Smooth muscle cell of the brain vasculature (primary cell): ENCODE measurements around the gene PIEZO1.
"Not testable (repeated sequence)": the region's sequence is repeated elsewhere in the genome, so short reads cannot be mapped to it uniquely, and the experiment has no call there.

Experiments
- DNase-seq: peaks from one replicate; pipeline ENCODE4 v3.0.0-alpha.2; 2012; ENCODE audit warnings: low read depth, low spot score

The PIEZO1 gene

GRCh38 chr16:88672776-88673175, 112.2 kb downstream of the PIEZO1 start:
- DNase-seq, result no peak

GRCh38 chr16:88671806-88672205, 113.2 kb downstream of the PIEZO1 start:
- no peak for DNase-seq

GRCh38 chr16:88669980-88670379, 115.0 kb downstream of the PIEZO1 start:
- no peak for DNase-seq

DNA sequence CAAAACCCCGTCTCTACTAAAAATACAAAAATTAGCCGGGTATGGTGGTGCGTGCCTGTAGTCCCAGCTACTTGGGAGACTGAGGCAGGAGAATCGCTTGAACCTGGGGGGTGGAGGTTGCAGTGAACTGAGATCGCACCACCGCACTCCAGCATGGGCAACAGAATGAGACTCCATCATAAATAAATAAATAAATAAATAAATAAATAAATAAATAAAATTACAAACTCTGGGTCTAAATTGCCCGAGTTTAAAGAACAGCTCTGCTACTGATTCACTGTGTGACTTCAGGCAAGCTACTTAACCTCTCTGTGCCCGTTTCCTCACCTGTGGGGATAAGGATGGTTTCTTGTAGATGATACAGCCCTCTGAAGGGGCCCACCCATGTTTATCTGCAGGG, 115.5 kb downstream of the PIEZO1 start:
- DNase-seq, result not testable (repeated sequence)

DNA sequence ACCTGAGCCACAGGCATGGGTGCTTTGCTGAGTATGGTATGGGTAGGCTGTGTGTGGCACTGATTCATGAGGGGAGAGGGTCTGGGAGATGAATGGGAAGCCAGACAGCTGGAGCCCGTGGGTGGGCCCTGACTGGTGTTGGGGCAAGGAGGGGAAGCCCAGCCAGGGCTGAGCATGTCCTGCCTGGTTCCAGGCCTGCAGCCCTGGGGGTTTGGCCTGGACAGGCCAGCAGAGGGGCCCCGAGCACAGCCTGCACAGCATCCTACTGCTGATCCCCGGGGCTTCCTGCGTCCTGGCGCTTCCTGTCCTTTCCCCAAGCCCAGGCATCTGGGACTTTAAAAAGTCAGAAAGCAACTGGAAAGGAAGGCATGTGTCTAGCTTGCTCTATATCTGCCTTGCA, 117.6 kb downstream of the PIEZO1 start:
- no peak for DNase-seq

DNA sequence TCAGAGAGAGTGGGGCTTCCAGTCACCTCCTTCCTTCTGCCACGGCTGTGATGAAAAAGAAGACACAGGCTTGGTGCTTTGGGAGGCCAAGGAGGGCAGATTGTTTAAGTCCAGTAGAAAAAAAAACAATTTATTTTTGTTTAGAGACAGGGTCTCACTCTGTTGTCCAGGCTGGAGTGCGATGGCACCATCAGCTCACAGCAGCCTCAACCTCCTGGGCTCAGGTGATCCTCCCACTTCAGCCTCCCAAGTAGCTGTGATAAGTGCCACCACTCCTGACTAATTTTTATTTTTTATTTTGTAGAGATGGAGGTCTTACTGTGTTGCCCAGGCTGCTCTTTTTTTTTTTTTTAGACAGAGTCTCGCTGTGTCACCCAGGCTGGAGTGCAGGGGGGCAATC, 119.5 kb downstream of the PIEZO1 start:
- DNase-seq, result no peak
